HG02678 (cell line): ENCODE results near the gene SPATS2L.
A peak's percentile ranks its signal among the peaks of the same experiment; 100 is the strongest.

Source experiments
- ATAC-seq: cut with Tn5 transposase; IDR thresholded peaks from one replicate; pipeline ENCODE4 v1.9.1; 2021; ENCODE audit warnings: mild to moderate bottlenecking, moderate library complexity; ENCODE audit not compliant: unreplicated experiment

SPATS2L gene

DNA sequence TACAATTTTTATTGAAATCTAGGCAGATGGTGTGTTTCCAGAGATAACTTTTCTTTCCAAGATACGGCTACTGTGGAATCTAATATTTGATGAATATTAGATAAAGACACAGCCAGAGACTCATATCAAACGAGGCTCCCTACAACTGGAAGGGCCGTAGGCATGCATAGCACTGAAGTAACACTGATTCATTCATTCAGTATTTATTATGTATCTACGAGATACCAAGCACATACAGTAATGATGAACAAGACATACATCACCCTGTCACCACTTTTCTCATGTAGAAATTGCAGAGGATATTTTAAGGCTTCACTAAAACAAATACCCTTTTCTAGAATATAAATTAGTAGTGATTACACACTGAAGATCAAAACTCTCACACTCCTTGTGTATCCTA, 128.9 kb downstream of the SPATS2L start:
- no peak for ATAC-seq

DNA sequence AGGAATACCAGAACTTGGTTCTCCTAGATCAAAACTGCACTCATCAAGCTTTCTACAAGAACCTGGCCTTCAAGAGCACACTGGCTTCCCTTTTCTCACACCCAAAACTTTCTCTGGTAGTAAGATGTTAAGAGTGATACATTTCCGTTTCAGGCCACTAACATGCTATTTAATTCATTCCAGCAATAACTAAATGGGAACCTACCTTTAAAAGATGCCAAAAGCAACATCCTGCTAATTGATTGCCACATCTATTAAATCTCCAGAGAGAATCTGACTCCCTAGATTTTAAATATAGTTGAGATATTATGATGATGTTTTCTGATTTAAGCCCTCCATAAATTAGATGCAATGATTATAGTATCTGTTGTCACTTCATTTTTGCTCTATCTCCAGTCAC, 131.8 kb downstream of the SPATS2L start:
- no peak for ATAC-seq

DNA sequence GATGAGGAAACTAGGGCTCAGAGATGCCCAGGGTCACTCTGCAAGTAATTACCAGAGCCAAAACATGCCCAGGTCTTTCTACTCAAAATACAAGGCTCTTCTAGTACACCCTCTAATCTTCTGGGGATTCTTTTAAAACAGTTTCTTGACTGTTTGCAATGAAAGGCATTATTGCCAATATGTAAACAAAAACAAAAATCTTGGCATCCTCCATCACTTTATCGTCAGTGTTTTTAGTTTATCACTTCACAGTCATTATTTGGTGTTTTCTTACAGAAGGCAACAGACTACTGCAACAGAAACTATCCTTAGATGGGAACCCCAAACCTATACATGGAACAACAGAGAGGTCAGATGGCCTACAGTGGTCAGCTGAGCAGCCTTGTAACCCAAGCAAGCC, 132.4 kb downstream of the SPATS2L start:
- no peak for ATAC-seq

DNA sequence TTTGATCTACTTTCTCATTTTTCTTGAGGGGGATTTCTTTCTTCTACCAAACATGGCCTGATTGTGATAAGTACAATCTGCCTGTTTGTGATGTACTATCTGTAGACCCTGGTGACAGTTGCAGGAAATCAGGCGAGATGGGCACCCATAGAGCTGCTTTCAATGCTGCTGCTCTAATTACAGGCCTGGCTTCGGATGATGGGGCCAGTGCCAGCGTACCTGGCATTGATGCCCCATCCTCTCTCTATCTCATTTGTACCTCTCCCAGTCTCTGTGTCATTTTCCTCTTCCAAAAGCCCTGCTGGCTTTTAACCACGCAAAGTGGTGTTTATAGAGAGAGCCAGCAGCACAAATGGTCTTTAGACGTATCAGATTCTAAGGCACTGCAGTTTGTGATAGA, 133.5 kb downstream of the SPATS2L start:
- ATAC-seq, result no peak

DNA sequence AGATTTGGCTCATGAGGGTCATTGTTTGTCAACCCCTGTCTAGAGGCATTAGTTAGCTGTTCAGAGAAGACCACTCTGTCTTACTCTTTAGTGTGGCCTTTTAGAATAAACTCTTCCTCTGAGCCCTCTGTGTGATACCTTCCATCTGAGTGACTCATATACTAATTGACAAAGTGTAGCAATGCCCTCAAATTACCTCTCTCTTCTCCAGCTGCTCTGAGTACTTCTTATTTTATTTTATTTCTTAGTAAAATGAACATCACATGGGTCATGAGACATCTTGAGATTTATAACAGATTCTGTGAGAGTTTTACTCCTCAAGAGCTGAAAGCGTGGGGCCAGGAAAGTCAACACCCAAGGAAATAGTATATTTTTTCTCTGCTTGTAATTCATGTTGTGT, 136.0 kb downstream of the SPATS2L start:
- no peak for ATAC-seq

DNA sequence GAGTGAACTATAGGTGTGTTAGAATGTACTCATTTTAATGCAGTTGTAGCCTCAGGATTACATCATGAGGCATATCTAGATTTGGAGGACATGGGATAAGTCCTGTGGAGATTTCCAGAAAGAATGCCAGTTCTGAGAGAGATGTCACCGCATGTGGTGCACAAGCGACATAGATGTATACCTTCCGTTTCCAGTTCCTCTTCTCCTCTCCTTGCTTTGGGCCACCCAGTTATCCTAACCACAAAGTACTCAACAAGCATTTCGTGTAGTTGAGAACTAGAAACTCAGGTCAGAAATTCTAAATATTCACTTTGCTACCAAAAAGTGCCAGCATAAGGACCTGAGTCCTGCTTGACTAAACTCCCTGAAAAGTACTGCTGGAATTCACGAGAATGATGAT, 136.9 kb downstream of the SPATS2L start:
- no peak for ATAC-seq

DNA sequence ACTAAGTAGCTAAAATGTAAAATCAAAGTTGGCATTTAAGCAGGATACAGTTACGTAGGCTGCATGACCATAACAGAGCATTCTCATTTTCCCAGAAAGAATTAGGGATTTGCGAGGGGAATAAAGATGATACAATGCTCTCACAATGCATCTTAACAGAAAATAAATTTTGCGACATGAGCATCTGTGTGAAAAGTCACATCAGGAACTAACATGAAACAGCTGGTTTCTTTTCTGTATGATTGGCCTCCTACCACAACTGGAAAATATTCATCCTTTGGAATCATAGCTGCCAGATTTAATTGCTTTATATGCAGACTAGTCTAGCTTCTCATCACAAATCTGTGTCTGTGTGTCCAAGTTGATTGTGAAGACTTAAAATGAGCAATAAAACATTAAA, 137.4 kb downstream of the SPATS2L start:
- ATAC-seq, result no peak

DNA sequence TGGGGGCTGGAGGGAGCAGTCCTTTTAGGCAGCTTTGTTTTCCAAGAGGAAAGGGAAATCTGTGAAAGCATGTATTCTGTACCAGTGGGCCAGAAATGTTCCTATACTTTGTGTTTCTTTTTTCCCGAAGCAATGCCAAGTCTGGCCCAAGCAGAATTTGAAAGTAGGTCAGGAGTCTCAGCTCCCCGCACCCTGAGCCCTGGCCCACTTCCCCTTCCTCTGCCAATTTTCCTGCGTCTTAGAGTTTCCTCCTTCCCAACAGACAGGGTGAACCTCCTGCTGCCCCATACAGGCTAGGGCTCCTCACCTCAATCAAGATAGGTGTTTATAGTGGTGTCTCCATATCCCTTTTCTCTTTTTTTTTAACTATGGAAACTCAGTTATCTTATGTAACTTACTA, 138.0 kb downstream of the SPATS2L start:
- ATAC-seq, result no peak

DNA sequence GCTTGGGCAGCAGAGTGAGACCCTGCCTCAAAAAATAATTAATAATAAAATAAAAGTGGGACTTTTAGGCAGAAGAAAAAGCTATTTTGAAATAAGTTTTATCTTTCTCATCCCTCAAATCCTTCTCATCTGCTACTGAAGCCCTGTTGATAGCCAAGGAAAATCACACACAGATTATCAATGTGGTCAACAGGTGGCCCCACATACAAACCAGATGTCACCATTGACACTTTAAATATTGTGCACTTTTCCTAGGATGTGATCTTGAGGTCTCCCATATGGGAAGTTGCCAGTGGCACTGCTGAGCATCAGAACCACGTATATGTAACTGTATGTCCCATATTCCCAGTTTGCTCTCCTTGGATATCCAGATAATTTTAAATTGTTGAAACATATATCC, 138.8 kb downstream of the SPATS2L start:
- ATAC-seq, result no peak

DNA sequence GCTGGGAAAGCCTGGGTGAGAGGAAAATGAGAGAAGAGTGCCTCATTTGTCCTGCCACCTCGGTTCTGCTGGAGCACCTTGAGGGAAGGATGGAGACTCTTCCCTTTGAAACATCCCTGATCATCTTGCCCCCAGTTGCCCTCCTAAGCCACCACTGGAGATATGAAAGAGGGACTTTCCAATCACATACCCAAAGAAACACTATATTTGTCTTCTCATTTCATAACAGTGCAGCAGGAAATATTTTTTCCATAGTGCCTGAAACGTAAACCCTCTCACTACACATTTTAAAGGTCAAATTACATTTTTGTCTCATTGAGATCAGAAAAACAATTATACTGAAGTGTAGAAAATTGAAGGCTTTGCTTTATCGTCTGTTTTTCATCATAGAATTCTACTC, 140.1 kb downstream of the SPATS2L start:
- no peak for ATAC-seq

DNA sequence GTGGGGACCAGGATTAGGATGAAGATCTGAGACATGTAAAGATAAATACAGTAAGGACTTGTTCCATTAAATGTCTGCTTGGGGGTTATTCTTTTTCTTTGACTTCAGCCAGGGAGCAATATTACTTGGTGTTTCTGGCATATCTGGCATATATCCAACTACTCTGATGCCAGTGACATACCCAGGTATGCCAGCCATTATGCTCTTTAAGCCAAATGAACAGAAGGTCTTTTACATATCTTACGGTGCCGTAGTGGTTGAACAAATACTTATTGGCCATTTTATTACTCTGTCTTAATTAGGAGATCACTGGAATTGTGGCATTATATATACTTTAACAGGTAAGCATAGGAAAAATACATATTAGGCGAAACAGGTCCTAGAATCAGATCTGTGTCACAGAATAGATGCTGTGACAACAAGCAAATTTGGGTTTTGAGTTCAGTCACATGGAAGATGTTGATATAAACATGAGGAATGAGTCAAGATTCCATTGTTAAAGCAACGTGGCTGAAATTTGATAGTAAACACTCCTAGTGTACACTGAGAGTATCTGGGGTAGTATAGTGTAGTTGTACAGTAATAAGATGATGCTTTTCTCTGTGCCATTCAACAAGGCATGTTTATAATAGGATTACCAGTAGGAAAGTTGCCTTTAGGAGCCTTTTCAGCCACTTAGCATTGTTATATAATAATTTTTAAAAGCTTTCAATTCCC, 140.8 kb downstream of the SPATS2L start:
- ATAC-seq, result no peak

DNA sequence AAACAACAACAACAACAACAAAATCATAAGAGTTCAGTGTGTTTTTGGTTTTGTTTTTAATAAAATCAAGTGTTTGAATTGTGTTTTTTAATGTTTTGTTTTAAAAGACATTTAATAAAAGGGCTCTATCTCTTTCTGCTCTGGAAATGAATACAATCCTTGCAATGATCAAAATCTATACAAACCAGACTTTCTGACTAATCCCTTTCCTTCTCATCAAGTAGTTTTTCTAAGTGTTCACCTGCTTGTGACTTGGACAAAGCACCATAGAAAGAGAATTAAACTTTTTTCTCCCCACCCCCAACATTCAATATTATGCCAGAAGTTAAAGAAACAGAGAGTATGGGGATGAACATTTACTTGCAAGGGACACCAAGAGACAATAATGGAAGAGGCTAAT, 142.0 kb downstream of the SPATS2L start:
- no peak for ATAC-seq

DNA sequence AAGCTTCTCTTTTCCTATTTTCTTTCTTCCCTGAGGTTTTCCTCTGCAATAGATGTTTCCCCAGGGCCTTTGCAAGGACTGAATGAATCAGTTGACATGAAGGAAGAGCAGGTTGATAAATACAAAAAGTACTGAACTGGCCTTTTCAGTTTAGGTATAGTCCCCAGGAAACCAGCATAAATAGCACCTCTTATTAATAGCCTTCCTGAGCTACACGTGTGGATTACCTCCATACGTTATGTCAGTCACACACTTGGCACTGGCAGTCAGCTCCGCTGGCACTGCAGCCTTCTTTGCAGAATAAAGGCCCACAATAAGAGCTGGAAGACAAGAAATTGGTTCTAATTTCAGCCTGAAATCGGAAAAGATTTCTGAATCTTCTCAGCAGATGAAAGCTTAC, 142.7 kb downstream of the SPATS2L start:
- no peak for ATAC-seq

DNA sequence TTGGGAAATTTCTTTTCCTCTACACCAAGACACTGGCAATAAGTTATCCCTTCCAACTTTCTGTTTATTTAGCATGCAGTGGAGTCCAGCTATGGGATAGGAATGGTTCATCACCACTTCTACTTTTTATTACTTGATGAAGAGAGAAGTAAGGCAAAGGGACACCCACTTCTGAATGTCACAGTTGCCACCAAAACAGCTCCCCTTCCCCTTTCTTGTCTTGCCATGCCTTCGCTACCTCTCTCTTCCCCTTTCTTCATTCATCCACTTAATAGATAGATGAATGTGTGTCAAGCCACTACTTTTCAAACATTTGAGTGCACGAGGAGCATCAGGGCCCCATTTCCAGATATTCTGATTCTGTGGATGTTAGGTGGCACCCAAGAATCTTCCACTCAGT, 143.8 kb downstream of the SPATS2L start:
- no peak for ATAC-seq

DNA sequence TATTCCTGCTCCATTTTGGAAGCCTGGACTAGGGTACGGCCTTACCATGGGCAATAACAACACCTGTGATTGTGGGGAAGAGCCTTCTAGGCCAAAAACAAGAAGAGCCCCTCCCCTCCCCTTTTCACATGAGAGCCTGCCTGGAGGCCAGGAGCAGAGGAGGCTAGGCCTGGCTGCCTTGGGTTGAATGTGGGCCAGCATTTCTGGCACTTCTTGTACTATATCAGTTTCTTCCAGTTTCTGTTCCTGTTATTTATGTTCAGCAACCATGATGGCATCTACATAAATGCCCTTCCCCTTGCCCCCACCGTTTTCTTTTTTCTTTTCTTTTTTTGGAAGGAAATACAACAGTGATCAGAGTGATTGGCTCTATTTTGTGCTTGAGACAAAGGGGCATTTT, 145.0 kb downstream of the SPATS2L start:
- ATAC-seq, result peak; percentile 40

DNA sequence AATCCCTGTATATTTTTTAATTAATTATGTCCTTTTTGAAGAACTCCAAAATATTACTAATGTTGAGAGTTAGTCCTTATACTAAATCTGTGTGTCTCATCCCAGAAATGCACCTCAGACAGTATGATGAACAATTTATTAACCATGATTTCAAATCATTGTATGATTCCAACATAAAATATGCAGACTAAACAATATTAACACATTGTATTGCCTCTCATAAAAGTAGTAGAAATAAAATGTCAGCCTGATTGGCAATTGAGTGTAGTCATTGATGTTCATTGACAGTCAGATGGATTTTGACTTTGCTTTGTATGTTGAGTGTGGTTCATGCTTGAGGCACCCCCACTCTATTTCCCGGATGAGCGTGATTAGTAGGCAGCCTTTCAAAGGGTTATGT, 145.9 kb downstream of the SPATS2L start:
- ATAC-seq, result no peak

DNA sequence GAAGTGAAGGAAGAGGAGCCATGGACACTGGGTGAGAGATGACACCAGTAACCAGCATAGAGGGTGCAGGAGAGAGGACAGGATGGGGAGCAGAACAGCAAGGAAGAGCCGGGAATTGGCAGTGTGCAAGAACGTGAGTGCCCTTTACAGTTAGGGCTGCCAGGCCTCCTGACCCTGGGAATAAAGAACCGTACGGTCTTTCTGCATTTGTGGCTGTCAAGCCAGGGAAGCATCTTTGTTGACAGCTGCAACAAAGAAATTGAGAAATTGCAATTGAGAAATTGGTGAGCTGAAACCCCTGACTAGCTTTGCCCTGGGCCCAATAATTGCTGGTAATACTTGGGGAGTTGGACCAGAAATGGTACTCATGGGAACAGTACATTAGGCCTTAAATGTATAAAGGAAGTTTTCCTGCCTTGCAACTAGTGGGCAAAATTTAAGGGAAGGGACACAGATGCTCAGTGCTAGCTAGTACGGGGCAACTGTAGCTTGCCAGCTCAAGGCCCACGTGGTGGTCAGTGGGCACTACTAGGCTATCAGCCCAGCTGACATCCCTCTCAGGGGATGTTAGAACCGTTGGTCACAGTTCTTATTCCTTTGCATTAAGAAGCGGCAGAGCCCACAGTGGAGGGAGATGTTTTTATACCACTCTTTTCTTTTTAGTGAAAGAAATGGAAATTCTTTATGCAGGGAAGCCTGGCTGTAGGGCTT, 146.8 kb downstream of the SPATS2L start:
- ATAC-seq, result no peak

DNA sequence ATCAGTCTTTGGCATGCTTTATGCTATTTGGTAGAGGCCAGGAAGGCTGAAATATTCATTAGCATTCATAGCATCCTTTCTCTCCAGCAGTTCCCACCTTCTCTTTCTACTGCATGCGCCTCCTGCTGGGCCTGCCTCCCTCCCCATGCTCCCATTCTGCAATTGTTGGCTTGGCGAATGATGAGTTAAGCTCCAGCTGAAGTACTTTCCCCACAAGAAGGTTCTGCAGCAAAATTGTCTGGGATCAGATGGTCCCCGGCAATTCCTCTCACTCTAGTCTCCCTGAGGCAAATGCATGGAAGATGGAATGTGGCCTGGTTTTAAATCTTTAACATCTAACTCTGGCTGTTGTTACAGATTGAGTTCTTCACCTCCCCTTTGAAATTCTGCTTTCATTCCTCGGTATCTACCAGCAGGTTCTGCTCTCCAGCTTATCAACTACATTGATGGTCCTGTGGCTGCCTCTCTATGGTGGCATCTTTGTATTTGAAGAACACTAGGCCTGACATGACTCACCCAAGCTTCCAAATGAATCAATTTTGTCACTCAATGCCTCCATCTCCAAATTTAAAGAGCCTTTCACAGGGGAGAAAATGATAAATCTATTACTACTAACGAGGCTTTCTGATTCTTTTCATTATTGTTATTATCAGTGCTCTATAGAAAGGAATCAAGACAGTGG, 147.5 kb downstream of the SPATS2L start:
- ATAC-seq, result no peak

DNA sequence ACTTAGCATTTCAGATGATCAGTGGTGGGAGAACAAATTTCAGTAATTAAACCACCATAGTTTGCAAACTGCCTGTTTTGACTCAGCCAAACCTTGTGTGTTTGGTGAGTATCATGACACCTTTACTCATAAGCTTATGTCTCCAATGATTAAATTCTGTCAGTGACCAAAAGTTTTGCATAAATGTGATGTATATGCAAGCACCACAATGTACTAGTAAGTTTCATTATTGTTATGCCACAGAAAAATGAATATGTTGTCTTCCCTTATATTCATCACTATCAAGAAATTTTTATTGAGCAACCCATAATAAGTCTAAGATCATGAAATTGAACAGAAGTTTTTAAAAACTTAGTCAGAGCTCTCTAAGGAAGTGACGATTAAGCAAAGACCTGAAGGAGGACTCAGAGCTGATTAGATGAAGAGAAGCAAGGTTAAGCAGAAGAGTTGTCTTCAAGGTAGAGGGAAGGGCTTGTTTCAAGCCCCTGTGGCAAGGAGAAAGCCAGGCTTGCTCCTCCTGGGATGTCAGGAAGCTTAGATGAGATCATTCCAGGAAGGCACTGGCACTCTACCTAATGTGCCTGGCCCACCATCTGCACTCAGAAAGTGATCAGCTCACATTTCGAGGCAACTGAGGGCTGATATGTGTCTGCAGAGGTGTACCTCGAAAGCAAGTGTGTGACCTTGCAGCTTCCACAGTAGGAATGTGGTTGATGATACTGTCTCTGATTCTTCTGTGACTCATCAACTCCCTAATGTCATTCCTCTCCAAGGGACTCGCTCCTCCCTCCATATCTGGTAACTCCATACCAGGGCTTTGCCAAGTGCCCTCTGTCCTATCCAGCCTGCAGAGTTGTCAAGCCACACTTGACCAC, 148.7 kb downstream of the SPATS2L start:
- ATAC-seq, result peak; percentile 66

DNA sequence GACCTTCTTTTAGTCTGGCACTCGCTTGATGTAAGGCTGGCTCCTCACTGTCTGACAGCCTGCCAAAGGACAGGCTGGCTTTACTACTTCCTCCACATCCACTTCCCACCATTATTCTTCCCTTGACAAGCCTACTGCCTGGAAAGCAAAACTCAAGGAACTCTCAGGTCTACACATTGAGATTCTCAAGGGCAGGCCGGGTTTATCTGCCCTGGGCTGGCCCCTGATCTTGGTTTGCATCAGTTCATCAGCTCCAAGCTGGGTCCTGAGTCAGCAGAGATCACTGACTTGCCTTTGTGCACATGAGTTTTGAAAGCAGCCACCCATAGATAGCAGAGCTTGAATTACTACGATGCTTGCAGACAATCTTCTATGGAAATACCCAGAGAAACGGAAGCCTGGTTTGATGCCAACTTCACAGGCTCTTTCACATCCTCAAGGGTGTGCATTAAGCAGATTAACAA, 149.5 kb downstream of the SPATS2L start:
- ATAC-seq, result peak; percentile 62

DNA sequence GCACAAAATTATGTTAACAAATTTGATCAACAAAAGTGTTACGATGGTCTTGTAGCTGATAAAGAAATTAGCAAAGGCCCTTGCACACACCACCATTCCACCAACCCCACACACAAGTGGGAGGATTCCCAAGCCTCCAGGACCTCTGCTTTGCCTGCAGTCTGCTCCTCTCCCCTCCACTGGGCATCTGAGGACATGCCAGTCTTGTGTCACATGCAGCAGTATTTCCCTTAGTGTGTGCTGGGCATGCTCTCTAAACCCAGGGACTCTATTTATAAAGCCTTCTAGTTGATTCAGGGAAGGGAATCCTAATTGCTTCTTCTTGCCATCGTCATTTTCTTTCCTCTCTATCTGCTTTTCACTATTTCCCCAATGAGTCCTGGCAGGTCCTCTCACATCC, 150.1 kb downstream of the SPATS2L start:
- no peak for ATAC-seq
